Caco-2 (cell line): ENCODE measurements around the gene SOBP. TPM values are rescaled to one million over a fixed set of nuclear protein-coding genes. Genes with fewer than 3 reads are reported as not detected.

ENCODE experiments used
- BruUV-seq: library from RNA; stranded (reverse); fragments of 400-500 nt; replicated peaks from 2 replicates; lab custom pipeline; 2021; lab: Mats Ljungman, UMichigan
- CTCF ChIA-PET: fragments of 300-600 bp; sonication (Branson Sonifier 250); formaldehyde crosslinking; loops from one replicate; lab custom pipeline; 2022; ENCODE audit warnings: antibody characterized with exemption; lab: Charles Lee
- POLR2A ChIA-PET: fragments of 300-600 bp; sonication (Branson Sonifier 250); formaldehyde crosslinking; loops from one replicate; lab custom pipeline; 2022; ENCODE audit warnings: antibody characterized with exemption; lab: Charles Lee
- DNase-seq, 2 experiments: peaks; one replicate each; pipeline versions ENCODE4 v3.0.0 to v3.0.0-alpha.2; 2020 to 2022
- H3K27me3 ChIP-seq: replicated peaks from 2 replicates; pipeline ENCODE4 v1.6.0; 2011; ENCODE audit warnings: low read length; ENCODE audit not compliant: control insufficient read depth, insufficient read depth
- H3K36me3 ChIP-seq: 2 replicates; pipeline ENCODE4 v1.5.1; 2011; ENCODE audit warnings: low read length; ENCODE audit not compliant: control insufficient read depth, insufficient read depth
- H3K4me1 ChIP-seq: fragments of 250-450 bp; sonication (Bioruptor Pico); 2 replicates; pipeline ENCODE4 v1.5.1; 2020; ENCODE audit warnings: mild to moderate bottlenecking
- H3K4me3 ChIP-seq: 2 replicates; pipeline ENCODE4 v1.5.1; 2011; ENCODE audit warnings: low read depth, mild to moderate bottlenecking, control low read depth, low read length
- H3K9me3 ChIP-seq: fragments of 250-450 bp; sonication (Bioruptor Pico); 2 replicates; pipeline ENCODE4 v1.5.1; 2020; ENCODE audit warnings: mild to moderate bottlenecking, moderate library complexity
- H3K27ac Mint-ChIP-seq: one replicate; pipeline ENCODE4 v1.8.0; 2022; ENCODE audit warnings: mixed read lengths; ENCODE audit not compliant: unreplicated experiment
- H3K27me3 Mint-ChIP-seq: one replicate; pipeline ENCODE4 v1.8.0; 2022; ENCODE audit warnings: mixed read lengths; ENCODE audit not compliant: insufficient read depth, unreplicated experiment
- H3K36me3 Mint-ChIP-seq: one replicate; pipeline ENCODE4 v1.8.0; 2022; ENCODE audit warnings: mild to moderate bottlenecking, mixed read lengths; ENCODE audit not compliant: insufficient read depth, unreplicated experiment
- H3K4me1 Mint-ChIP-seq: one replicate; pipeline ENCODE4 v1.8.0; 2022; ENCODE audit warnings: low read depth, mixed read lengths; ENCODE audit not compliant: unreplicated experiment
- H3K4me3 Mint-ChIP-seq: one replicate; pipeline ENCODE4 v1.8.0; 2022; ENCODE audit warnings: mild to moderate bottlenecking, moderate library complexity, mixed read lengths; ENCODE audit not compliant: unreplicated experiment
- H3K9me3 Mint-ChIP-seq: one replicate; pipeline ENCODE4 v1.8.0; 2022; ENCODE audit warnings: mixed read lengths; ENCODE audit not compliant: unreplicated experiment
- intact Hi-C: fragments of 100-400 bp; cut with micrococcal nuclease; formaldehyde crosslinking; loops from one replicate; pipeline ENCODE4 v1.10.0; 2022; ENCODE audit not compliant: unreplicated experiment
- total RNA-seq: library from RNA; stranded (reverse); gene quantifications from 2 replicates; pipeline ENCODE4 v1.2.3, GENCODE V29; 2022
- TF ChIP-seq, protein P1 (sequence below), 2 experiments: fragments of 200-600 bp in 1 of 2; IDR thresholded peaks; 1 replicate in 1 of 2; 2 replicates in 1 of 2; pipeline versions ENCODE4 v1.5.1 to v1.8.0; 2011 to 2022; ENCODE audit warnings: antibody characterized with exemption in 1 of 2, control low read depth in 1 of 2, inconsistent platforms in 1 of 2, low read depth in 1 of 2, low read length in 1 of 2, mild to moderate bottlenecking in 1 of 2, moderate library complexity in 1 of 2; ENCODE audit not compliant: insufficient read depth in 1 of 2, severe bottlenecking in 1 of 2, unreplicated experiment in 1 of 2

SOBP gene
- total RNA-seq, 1 experiment from 2014 or later: not detected

DNA sequence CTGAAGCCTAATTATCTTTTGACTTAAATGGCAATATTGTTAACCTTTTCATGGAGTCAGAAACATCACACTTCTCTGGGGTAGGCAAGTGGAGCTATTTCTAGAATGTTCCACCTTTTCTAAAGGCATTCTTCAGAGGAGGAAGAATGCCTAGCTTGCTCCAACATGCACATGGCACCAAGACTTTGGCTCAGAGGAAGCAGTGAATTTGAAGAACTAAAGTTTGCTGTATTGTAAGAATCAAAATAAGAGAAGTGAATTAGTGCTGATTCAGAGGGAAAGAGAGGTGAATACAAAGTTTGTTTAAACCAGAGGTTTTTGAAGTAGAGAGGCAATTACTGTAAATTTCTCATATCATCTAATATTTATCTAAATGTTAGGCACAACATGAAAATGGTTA, 92.2 kb downstream of the SOBP start:
- ChIA-PET CTCF (no interaction called here), POLR2A (no interaction called here)
- H3K9me3 Mint-ChIP-seq: no peaks in the 10 kb centered on the region
- peaks cover 4% of the 10 kb centered on the region for H3K27me3 Mint-ChIP-seq
- H3K9me3 ChIP-seq: no peaks in the 10 kb centered on the region
- BruUV-seq: no TSS peak
- TF ChIP-seq, protein P1, sequence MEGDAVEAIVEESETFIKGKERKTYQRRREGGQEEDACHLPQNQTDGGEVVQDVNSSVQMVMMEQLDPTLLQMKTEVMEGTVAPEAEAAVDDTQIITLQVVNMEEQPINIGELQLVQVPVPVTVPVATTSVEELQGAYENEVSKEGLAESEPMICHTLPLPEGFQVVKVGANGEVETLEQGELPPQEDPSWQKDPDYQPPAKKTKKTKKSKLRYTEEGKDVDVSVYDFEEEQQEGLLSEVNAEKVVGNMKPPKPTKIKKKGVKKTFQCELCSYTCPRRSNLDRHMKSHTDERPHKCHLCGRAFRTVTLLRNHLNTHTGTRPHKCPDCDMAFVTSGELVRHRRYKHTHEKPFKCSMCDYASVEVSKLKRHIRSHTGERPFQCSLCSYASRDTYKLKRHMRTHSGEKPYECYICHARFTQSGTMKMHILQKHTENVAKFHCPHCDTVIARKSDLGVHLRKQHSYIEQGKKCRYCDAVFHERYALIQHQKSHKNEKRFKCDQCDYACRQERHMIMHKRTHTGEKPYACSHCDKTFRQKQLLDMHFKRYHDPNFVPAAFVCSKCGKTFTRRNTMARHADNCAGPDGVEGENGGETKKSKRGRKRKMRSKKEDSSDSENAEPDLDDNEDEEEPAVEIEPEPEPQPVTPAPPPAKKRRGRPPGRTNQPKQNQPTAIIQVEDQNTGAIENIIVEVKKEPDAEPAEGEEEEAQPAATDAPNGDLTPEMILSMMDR (IDR thresholded peaks at IDR 0.05; ENCODE audit: insufficient read depth in 1 of 2, low read depth in 1 of 2, low read length in 1 of 2, severe bottlenecking in 1 of 2, unreplicated experiment in 1 of 2): no peak
- no peaks in the 10 kb centered on the region for H3K4me1 ChIP-seq
- H3K27me3 ChIP-seq: no peaks in the 10 kb centered on the region
- no peak overlapping the region for H3K27ac Mint-ChIP-seq
- no peak overlapping the region for H3K4me3 ChIP-seq
- H3K4me1 Mint-ChIP-seq: no peaks in the 10 kb centered on the region
- DNase-seq: no peak
- intact Hi-C loops: no loop called here
- H3K36me3 ChIP-seq: no peaks in the 10 kb centered on the region
- no peaks in the 10 kb centered on the region for H3K36me3 Mint-ChIP-seq
- no peak overlapping the region for H3K4me3 Mint-ChIP-seq

DNA sequence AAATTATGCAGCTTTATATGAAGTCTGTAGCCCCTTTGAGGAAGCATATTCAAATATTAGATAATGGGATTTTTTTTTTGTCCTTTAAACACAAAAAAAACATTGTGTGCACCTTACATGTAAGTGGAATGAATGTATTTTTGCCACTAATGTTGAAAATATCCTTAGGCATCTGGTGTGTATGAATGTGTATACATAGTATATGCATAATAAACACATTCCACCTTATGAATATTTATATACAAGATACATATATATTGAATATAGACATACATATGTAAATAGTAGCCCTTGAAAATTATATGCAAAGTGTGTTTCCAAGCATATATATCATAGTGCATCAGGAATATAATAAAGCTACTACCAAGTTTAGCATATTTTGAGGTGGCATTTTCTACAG, 94.8 kb downstream of the SOBP start:
- Histone ChIP-seq H3K9me3 (no peaks in the 10 kb centered on the region), H3K4me3 (no peak overlapping the region), H3K4me1 (no peaks in the 10 kb centered on the region), H3K36me3 (no peaks in the 10 kb centered on the region), H3K27me3 (no peaks in the 10 kb centered on the region)
- intact Hi-C loops: no loop called here
- POLR2A ChIA-PET: no interaction called here
- no TSS peak for BruUV-seq
- TF ChIP-seq, protein P1 (IDR thresholded peaks at IDR 0.05; ENCODE audit: insufficient read depth in 1 of 2, low read depth in 1 of 2, low read length in 1 of 2, severe bottlenecking in 1 of 2, unreplicated experiment in 1 of 2): no peak
- no peaks in the 10 kb centered on the region for H3K36me3 Mint-ChIP-seq
- no peak overlapping the region for H3K27ac Mint-ChIP-seq
- no peak overlapping the region for H3K4me3 Mint-ChIP-seq
- H3K9me3 Mint-ChIP-seq: no peaks in the 10 kb centered on the region
- CTCF ChIA-PET: no interaction called here
- H3K27me3 Mint-ChIP-seq: peaks cover 7% of the 10 kb centered on the region
- no peak for DNase-seq
- no peaks in the 10 kb centered on the region for H3K4me1 Mint-ChIP-seq

DNA sequence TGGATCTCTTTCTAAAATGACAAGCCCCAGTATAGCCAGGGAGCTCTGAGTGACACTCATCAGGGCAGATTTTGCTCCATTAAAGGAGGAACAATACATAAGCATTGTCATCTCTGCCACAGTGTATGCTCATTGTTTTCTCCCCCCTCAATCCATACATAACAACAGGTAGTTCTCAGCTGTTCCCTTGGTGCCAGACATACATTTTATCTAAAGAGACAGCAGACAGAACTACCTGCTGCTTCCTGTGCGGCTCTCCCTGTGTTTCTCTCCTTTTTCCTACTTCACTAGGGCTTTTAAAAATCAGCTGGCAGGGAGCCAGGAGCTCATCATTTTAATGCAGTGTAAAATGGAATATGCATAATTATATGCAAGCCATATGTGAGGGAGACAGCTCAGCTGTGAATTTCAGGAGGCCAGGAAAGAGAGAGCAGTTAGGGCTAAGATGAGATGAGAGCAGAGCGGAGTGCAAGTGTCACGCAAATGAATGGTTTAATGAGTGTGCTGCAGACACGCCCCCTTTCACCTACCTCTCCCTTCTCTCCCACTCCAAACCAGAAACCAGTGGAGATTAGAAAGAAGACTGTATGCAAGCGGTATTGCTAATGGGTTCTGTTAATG, 96.0 kb downstream of the SOBP start:
- DNase-seq: no peak
- Histone ChIP-seq H3K36me3 (no peaks in the 10 kb centered on the region), H3K4me3 (no peak overlapping the region), H3K27me3 (no peaks in the 10 kb centered on the region), H3K4me1 (no peaks in the 10 kb centered on the region), H3K9me3 (no peaks in the 10 kb centered on the region)
- BruUV-seq: no TSS peak
- TF ChIP-seq, protein P1 (IDR thresholded peaks at IDR 0.05; ENCODE audit: insufficient read depth in 1 of 2, low read depth in 1 of 2, low read length in 1 of 2, severe bottlenecking in 1 of 2, unreplicated experiment in 1 of 2): no peak
- intact Hi-C loops: no loop called here
- Mint-ChIP-seq H3K27ac (no peak overlapping the region), H3K4me1 (no peaks in the 10 kb centered on the region), H3K4me3 (no peak overlapping the region), H3K9me3 (no peaks in the 10 kb centered on the region), H3K27me3 (peaks cover 9% of the 10 kb centered on the region), H3K36me3 (no peaks in the 10 kb centered on the region)
- ChIA-PET CTCF (interaction anchor here (0.7 kb wide), 1 partner anchor 35 kb away, joined by 3 read pairs; no protein-coding TSS in a partner anchor), POLR2A (no interaction called here)
